GM12872 (cell line): ENCODE results near the gene SAFB2.

ENCODE experiments used
- TF ChIP-seq, protein P1 (sequence below): IDR thresholded peaks from 3 replicates; pipeline ENCODE4 v1.5.1; 2011; ENCODE audit warnings: low read depth, mild to moderate bottlenecking, low read length, moderate library complexity; ENCODE audit not compliant: insufficient read depth

SAFB2 gene

GRCh38 chr19:5572556-5573286 lies 49.9 kb downstream of the SAFB2 start:
- TF ChIP-seq, protein P1, sequence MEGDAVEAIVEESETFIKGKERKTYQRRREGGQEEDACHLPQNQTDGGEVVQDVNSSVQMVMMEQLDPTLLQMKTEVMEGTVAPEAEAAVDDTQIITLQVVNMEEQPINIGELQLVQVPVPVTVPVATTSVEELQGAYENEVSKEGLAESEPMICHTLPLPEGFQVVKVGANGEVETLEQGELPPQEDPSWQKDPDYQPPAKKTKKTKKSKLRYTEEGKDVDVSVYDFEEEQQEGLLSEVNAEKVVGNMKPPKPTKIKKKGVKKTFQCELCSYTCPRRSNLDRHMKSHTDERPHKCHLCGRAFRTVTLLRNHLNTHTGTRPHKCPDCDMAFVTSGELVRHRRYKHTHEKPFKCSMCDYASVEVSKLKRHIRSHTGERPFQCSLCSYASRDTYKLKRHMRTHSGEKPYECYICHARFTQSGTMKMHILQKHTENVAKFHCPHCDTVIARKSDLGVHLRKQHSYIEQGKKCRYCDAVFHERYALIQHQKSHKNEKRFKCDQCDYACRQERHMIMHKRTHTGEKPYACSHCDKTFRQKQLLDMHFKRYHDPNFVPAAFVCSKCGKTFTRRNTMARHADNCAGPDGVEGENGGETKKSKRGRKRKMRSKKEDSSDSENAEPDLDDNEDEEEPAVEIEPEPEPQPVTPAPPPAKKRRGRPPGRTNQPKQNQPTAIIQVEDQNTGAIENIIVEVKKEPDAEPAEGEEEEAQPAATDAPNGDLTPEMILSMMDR: no peak

DNA sequence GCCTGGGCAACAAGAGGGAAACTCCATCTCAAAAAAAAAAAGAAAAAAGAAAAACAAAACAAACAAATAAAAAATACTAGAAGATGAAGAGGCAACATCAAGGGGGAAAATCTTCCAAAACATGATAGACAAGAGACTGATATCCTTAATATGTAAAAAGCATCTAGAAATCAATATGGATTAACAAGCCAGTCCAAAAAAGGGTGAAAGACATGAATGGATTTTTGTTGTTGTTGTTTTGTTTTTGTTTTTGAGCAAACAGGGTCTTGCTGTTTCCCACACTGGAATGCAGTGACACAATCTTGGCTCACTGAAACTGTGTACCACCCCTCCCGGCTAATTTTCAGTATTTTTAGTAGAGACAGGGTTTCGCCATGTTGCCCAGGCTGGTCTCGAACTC lies 50.8 kb downstream of the SAFB2 start:
- TF ChIP-seq, protein P1: no peak

- TF ChIP-seq, protein P1: no peak
Observed at GRCh38 chr19:5567970-5568407, 54.6 kb downstream of the SAFB2 start.

DNA sequence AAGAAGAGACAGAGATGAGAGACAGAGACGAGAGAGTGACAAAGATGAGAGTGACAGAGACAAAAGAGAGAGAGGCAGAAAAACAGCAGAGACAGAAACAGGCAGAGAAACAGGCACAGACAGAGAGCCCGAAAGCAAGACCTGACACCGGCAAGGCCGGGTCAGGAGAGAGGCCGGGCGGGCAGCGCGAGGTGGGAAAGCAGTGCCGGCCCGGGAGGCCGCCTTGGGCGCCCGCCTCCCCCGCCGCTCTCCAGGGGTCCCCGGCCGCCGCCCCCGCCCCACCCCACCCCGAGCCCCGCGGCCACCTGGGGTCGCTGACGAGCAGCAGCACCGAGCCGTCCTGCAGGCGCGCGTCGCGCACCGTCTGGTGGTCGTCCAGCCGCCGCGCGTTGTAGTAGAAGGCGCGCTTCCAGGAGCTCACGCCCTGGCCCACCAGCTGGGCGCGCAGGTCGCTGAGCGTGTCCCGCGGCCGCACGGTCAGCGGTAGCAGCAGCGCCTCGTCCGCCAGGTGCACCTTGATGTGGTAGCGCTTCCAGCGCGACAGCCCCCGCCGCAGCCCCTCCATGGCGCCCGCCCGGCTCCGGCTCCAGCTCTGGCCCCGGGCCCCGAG lies 55.1 kb downstream of the SAFB2 start, which contains the start of gene TINCR:
TINCR (minus strand) TSS at position 594 of the 610 bp plus-strand sequence.
- TF ChIP-seq, protein P1: no peak

DNA sequence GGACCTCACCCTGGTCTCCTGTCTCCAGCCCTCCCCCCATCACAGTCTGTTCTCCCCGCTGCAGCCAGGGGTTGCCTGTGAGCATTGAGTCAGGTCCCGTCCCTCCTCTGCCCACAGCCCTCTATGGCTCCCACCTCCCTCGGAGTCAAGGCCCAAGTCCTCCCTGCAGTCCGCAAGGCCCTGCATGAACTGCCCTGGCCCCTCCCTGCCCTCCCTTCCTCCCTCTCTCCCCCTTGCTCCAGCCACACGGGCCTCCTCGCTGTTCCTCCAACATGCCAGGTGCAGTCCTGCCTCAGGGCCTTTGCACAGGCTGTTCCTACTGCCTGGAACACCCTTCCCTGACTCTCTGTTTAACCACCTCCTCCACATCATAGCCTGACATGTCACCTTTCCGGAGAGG lies 57.6 kb downstream of the SAFB2 start:
- TF ChIP-seq, protein P1: no peak

- TF ChIP-seq, protein P1: no peak
Observed at GRCh38 chr19:5563935-5564612, 58.5 kb downstream of the SAFB2 start.

- TF ChIP-seq, protein P1: 0 out of 3 replicates have a peak, but pooled peaks have one; percentile 13
Observed at GRCh38 chr19:5563008-5563431, 59.6 kb downstream of the SAFB2 start.
